Measurements from ENCODE around the gene PDCL3.

PDCL3 gene

GRCh38 chr2:100546469-100546868 is 16.3 kb upstream of the PDCL3 start:
- DNase-seq (no peak), ATAC-seq (ENCODE audit: insufficient read depth, low read depth) (no peak)
- no peak for TF ChIP-seq EZH2 (IDR thresholded peaks at IDR 0.05; ENCODE audit: borderline replicate concordance, low read depth, low read length, severe bottlenecking)
- TF ChIP-seq CTCF (IDR thresholded peaks at IDR 0.05; ENCODE audit: borderline replicate concordance, extremely low read depth, low read length, poor library complexity, severe bottlenecking) = no peak
- H3K27ac ChIP-seq (ENCODE audit: low read length) = no peak overlapping the region
- no peak overlapping the region for H2AFZ ChIP-seq (ENCODE audit: low read depth, low read length)
- no peak overlapping the region for H3K4me3 ChIP-seq (ENCODE audit: low read depth in 1 of 2, low read length in 2 of 2)
- no peaks in the 10 kb centered on the region for H3K79me2 ChIP-seq (ENCODE audit: insufficient read depth, low read length)
- H3K9ac ChIP-seq (ENCODE audit: low read depth, low read length) = no peak overlapping the region
- H3K27me3 ChIP-seq (ENCODE audit: insufficient read depth, low read length, poor library complexity) = no peaks in the 10 kb centered on the region
- no peaks in the 10 kb centered on the region for H3K4me1 ChIP-seq (ENCODE audit: insufficient read depth, low read length)
- no peaks in the 10 kb centered on the region for H3K36me3 ChIP-seq (ENCODE audit: insufficient read depth, low read length)
- no peak overlapping the region for H3K4me2 ChIP-seq (ENCODE audit: insufficient read depth, low read length)
- no peaks in the 10 kb centered on the region for H3K9me3 ChIP-seq (ENCODE audit: insufficient read depth, low read length, severe bottlenecking)
- no peaks in the 10 kb centered on the region for H4K20me1 ChIP-seq (ENCODE audit: insufficient read depth, low read length)

GRCh38 chr2:100548771-100549170 is 14.0 kb upstream of the PDCL3 start:
- H2AFZ ChIP-seq (ENCODE audit: low read depth, low read length) = no peak overlapping the region
- ATAC-seq (ENCODE audit: insufficient read depth, low read depth) = no peak
- H3K36me3 ChIP-seq (ENCODE audit: insufficient read depth, low read length) = no peaks in the 10 kb centered on the region

GRCh38 chr2:100551303-100551702 is 11.5 kb upstream of the PDCL3 start:
- Histone ChIP-seq H3K9me3 (ENCODE audit: insufficient read depth, low read length, severe bottlenecking) (no peaks in the 10 kb centered on the region), H3K27ac (ENCODE audit: low read length) (no peak overlapping the region), H4K20me1 (ENCODE audit: insufficient read depth, low read length) (no peaks in the 10 kb centered on the region), H3K27me3 (ENCODE audit: insufficient read depth, low read length, poor library complexity) (no peaks in the 10 kb centered on the region), H3K4me2 (ENCODE audit: insufficient read depth, low read length) (no peak overlapping the region), H3K4me1 (ENCODE audit: insufficient read depth, low read length) (peaks cover 5% of the 10 kb centered on the region; the same call in 1 of the 2 replicates), H3K9ac (ENCODE audit: low read depth, low read length) (no peak overlapping the region), H2AFZ (ENCODE audit: low read depth, low read length) (no peak overlapping the region), H3K4me3 (ENCODE audit: low read depth in 1 of 2, low read length in 2 of 2) (no peak overlapping the region), H3K36me3 (ENCODE audit: insufficient read depth, low read length) (no peaks in the 10 kb centered on the region), H3K79me2 (ENCODE audit: insufficient read depth, low read length) (no peaks in the 10 kb centered on the region)
- no peak for TF ChIP-seq CTCF (IDR thresholded peaks at IDR 0.05; ENCODE audit: borderline replicate concordance, extremely low read depth, low read length, poor library complexity, severe bottlenecking)
- TF ChIP-seq EZH2 (IDR thresholded peaks at IDR 0.05; ENCODE audit: borderline replicate concordance, low read depth, low read length, severe bottlenecking) = no peak
- DNase-seq = no peak
- ATAC-seq (ENCODE audit: insufficient read depth, low read depth) = no peak

More at GRCh38 chr2:100548771-100549170, 14.0 kb upstream of the PDCL3 start:
- Histone ChIP-seq H3K4me2 (ENCODE audit: insufficient read depth, low read length) (no peak overlapping the region), H4K20me1 (ENCODE audit: insufficient read depth, low read length) (no peaks in the 10 kb centered on the region), H3K79me2 (ENCODE audit: insufficient read depth, low read length) (no peaks in the 10 kb centered on the region), H3K4me1 (ENCODE audit: insufficient read depth, low read length) (no peaks in the 10 kb centered on the region), H3K9ac (ENCODE audit: low read depth, low read length) (no peak overlapping the region), H3K9me3 (ENCODE audit: insufficient read depth, low read length, severe bottlenecking) (no peaks in the 10 kb centered on the region), H3K27me3 (ENCODE audit: insufficient read depth, low read length, poor library complexity) (no peaks in the 10 kb centered on the region), H3K4me3 (ENCODE audit: low read depth in 1 of 2, low read length in 2 of 2) (no peak overlapping the region), H3K27ac (ENCODE audit: low read length) (no peak overlapping the region)
- no peak for DNase-seq
- TF ChIP-seq CTCF (IDR thresholded peaks at IDR 0.05; ENCODE audit: borderline replicate concordance, extremely low read depth, low read length, poor library complexity, severe bottlenecking) (no peak), EZH2 (IDR thresholded peaks at IDR 0.05; ENCODE audit: borderline replicate concordance, low read depth, low read length, severe bottlenecking) (no peak)

Data from DND-41 (cell line).